Erythroblast (primary cell): ENCODE data around the gene JCHAIN.
"Not testable (repeated sequence)": the region's sequence is repeated elsewhere in the genome, so short reads cannot be mapped to it uniquely, and the experiment has no call there.

ENCODE experiments used
- DNase-seq, 2 experiments: peaks; one replicate each; lab custom pipeline; 2025; lab: John Stamatoyannopoulos, UW
- GATA1 ChIP-seq: IDR thresholded peaks from 2 replicates; pipeline ENCODE4 v1.6.1; 2011; ENCODE audit warnings: low read depth, mild to moderate bottlenecking, control low read depth, low read length, moderate library complexity
- POLR2A ChIP-seq: IDR thresholded peaks from 2 replicates; pipeline ENCODE4 v1.6.1; 2011; ENCODE audit warnings: mild to moderate bottlenecking, low read length

Gene JCHAIN

GRCh38 chr4:70704215-70704930 lies 38.1 kb upstream of the JCHAIN start:
- peak; percentile 73 to 81 for DNase-seq
- TF ChIP-seq GATA1 (no peak), POLR2A (no peak)

GRCh38 chr4:70703619-70704214 lies 37.4 kb upstream of the JCHAIN start:
- peak in 1 of 2 experiments; percentile 33 for DNase-seq
- TF ChIP-seq POLR2A (no peak), GATA1 (no peak)

DNA sequence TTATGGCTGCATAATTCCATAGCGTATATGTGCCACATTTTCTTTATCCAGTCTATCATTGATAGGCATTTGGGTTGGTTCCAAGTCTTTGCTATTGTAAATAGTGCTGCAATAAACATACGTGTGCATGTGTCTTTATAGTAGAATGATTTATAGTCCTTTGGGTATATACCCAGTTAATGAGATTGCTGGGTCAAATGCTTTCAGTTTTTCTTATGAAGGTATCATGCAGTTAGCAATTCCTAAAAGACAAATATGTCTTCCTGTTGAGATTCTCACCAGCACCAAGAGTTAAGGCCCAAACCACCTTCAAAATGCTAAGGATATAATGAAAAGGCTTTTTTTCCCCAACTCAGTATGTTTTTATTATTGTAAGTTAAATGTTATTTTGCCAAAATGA lies 36.3 kb upstream of the JCHAIN start:
- not testable (repeated sequence) for DNase-seq

GRCh38 chr4:70701271-70701670 lies 35.0 kb upstream of the JCHAIN start:
- no peak for TF ChIP-seq GATA1

GRCh38 chr4:70700712-70701111 lies 34.4 kb upstream of the JCHAIN start:
- no peak for DNase-seq
- TF ChIP-seq GATA1, result no peak
- TF ChIP-seq POLR2A, result no peak

More at GRCh38 chr4:70701271-70701670, 35.0 kb upstream of the JCHAIN start:
- DNase-seq, result no peak

DNA sequence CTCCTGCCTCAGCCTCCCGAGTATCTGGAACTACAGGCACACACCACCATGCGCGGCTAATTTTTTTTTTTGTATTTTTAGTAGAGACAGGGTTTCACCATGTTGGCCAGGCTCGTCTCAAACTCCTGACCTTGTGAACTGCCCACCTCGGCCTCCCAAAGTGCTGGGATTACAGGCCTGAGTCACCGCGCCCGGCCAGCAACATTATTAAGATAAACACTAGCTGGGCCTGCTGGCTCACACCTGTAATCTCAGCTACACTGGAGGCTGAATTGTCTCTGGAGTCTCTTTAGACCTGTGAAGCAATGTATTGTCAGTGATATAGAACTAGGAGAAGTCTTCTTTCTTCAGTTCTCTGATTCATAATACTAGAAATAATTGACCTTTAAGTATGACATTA lies 32.1 kb upstream of the JCHAIN start:
- not testable (repeated sequence) for DNase-seq

DNA sequence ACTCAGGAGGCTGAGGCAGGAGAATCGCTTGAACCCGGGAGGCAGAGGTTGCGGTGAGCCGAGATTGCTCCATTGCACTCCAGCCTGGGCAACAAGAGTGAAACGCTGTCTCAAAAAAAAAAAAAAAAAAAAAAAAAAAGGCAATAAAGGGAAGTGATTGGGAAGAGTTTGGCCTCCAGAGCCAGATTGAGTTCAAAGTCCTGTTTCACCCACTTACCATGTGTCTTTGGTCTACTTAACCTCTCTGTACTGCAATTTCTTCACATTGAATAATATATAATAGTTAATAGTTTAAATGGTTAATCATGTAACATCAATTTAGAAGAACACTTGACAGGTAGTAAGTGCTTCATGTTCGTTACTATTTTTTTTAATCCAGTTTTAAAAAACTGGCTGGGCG lies 28.3 kb upstream of the JCHAIN start:
- DNase-seq, result not testable (repeated sequence)

DNA sequence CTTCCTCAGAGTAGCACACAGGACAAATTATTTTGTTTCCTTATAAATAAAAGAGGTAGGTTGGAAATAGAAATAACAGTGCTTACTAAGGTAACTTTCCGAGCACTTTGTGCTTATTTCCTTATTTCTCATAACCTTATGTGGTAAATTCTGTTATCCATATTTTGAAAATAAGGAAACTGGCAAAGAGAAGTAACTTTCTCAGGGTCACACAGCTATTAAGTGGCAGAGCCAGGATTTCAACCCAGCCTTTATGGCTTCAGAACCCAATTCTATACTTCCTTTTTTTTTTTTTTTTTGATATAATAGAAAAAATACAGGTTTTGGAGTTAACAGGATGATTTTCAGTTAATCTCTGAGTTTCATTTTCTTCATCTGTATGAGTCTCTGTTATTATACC lies 25.4 kb upstream of the JCHAIN start:
- DNase-seq, result no peak
- TF ChIP-seq GATA1, result no peak
- no peak for TF ChIP-seq POLR2A

DNA sequence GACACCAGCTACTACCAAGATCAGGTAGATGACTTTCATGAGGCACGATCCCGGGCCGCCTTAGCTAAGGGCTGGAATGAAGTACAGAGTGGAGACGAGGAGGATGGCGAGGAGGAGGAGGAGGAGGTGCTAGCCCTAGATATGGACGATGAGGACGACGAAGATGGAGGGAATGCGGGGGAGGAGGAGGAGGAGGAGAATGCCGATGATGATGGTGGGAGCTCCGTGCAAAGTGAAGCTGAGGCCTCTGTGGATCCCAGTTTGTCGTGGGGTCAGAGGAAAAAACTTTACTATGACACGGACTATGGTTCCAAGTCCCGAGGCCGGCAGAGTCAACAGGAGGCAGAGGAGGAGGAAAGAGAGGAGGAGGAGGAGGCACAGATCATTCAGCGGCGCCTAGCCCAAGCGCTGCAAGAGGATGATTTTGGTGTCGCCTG lies 22.5 kb upstream of the JCHAIN start:
- no peak for TF ChIP-seq POLR2A
- no peak for TF ChIP-seq GATA1
- peak in 1 of 2 experiments; percentile 37 for DNase-seq

DNA sequence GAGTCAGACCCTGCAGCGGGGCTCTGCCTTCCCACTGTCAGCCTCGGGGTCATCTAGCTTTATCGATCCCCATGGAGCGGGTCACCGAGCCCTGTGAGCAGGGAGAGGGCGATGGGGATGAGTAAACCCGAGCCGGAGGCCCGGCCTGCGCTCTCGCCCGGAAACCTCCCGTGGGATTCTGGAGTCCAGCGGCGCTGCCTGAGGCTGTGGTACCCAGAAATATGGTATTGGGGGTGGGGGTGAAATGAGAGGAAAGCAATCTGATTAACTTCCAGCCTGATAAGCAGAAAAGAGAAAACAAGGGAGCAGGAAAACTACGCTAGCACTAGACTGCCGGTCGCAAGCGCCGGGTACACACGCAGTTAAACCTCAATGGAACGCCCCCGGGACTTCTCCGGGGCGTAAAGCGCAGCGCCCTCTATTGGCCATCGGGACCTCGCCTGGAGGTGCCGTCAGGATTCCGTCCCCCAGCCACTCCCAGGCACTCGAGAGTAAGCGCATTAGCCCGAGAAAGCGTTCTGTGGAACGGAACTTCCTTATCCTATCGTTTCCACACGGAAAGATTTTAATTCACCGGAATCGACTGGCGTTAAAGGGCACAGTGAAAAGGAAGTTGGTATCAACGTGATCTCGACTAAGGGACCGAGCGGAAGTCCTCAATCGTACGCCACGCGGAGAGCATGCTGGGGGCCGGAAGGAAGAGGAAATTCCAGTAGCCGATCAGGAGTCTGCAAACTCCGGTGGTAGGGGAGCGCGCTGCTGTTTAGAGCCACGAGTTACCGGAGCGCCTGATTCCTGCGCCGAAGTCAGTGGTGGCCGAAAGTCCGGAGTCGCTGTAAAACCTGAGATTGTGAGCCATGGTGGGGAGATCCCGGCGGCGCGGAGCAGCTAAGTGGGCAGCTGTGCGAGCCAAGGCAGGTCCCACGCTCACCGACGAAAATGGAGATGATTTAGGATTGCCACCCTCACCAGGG lies 21.8 kb upstream of the JCHAIN start, which contains the start of gene UTP3:
Gene UTP3, plus strand, starts transcription at position 712 of the 974 bp plus-strand sequence. Its CDS starts 146 bp downstream, at position 858.
- peak; percentile 48 for TF ChIP-seq GATA1
- TF ChIP-seq POLR2A, result peak; percentile 92
- DNase-seq, result peak; percentile 95 to 97

DNA sequence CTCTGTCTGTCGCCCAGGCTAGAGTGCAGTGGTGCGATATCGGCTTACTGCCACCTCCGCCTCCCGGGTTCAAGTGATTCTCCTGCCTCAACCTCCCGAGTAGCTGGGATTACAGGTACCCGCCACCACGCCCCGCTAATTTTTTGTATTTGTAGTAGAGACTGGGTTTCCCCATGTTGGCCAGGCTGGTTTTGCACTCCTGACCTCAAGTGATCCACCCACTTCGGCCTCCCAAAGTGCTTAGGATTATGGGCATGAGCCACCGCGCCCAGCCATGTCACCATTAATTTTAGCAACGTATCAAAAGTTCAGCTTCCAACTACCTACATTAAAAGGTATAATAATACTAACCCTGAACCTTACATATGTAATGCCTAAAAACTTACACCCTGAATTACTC lies 21.1 kb upstream of the JCHAIN start:
- TF ChIP-seq POLR2A (no peak), GATA1 (no peak)
- DNase-seq, result peak in 1 of 2 experiments; percentile 38

DNA sequence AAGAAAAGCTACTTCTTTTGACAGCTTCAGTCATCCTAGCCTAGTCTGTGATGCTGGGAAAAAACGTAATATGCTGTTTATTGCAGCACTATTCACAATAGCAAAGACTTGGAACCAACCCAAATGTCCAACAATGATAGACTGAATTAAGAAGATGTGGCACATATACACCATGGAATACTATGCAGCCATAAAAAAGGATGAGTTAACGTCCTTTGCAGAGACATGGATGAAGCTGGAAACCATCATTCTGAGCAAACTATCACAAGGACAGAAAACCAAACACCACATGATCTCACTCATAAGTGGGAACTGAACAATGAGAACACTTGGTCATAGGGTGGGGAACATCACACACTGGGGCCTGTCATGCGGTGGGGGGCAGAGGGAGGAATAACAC lies 15.8 kb upstream of the JCHAIN start:
- DNase-seq, result not testable (repeated sequence)

GRCh38 chr4:70681704-70682103 lies 15.4 kb upstream of the JCHAIN start:
- TF ChIP-seq POLR2A (no peak), GATA1 (no peak)

GRCh38 chr4:70680934-70681333 lies 14.6 kb upstream of the JCHAIN start:
- DNase-seq, result peak in 1 of 2 experiments; percentile 27
- TF ChIP-seq POLR2A (no peak), GATA1 (no peak)

More at GRCh38 chr4:70681704-70682103, 15.4 kb upstream of the JCHAIN start:
- DNase-seq, result no peak
